Body of pancreas (tissue), 4 donors: ENCODE data around the gene PLA2G4B. TPM values are rescaled to one million over a fixed set of nuclear protein-coding genes. Genes with fewer than 3 reads are reported as not detected.
A peak's percentile ranks its signal among the peaks of the same experiment; 100 is the strongest.

Source experiments
- ATAC-seq: fragments of 150-250 bp; one replicate; pipeline ENCODE4 v1.9.1; 2016
- DNase-seq, 4 donors: peaks; one replicate each; pipeline ENCODE4 v3.0.0-alpha.2; 2019
- H3K27ac ChIP-seq, 4 donors: fragments of 200-600 bp; sonication (generic); 1 replicate in 3 of 4; 2 replicates in 1 of 4; pipeline versions ENCODE4 v1.5.1 to v1.6.1; 2016 to 2019; ENCODE audit warnings: mild to moderate bottlenecking in 1 of 4, mixed read lengths in 1 of 4, moderate library complexity in 1 of 4
- H3K27me3 ChIP-seq, 2 donors: fragments of 200-600 bp; sonication (generic); one replicate each; pipeline ENCODE4 v1.6.0; 2016; ENCODE audit warnings: mild to moderate bottlenecking in 1 of 2
- H3K36me3 ChIP-seq, 2 donors: fragments of 200-600 bp; sonication (generic); replicated peaks in 1 of 2; 2 replicates each; pipeline ENCODE4 v1.5.1; 2016; ENCODE audit warnings: low read depth in 2 of 2; ENCODE audit not compliant: insufficient read depth in 1 of 2
- H3K4me1 ChIP-seq: fragments of 200-600 bp; sonication (generic); one replicate; pipeline ENCODE4 v1.6.0; 2016
- H3K4me3 ChIP-seq, 2 donors: fragments of 200-600 bp; sonication (generic); 1 replicate in 1 of 2; 2 replicates in 1 of 2; pipeline ENCODE4 v1.5.1; 2016 to 2019
- H3K9me3 ChIP-seq, 3 donors: fragments of 200-600 bp; sonication (generic); 1 replicate in 2 of 3; 2 replicates in 1 of 3; pipeline ENCODE4 v1.5.1; 2016
- CTCF ChIP-seq, 7 experiments: fragments of 450-650 bp in 4 of 7; fragments of 200-600 bp in 3 of 7; sonication (generic) in 3 of 7; IDR thresholded peaks; one replicate each; pipeline ENCODE4 v1.5.1; 2016 to 2019; ENCODE audit warnings: antibody characterized with exemption in 7 of 7
- POLR2A ChIP-seq, 3 donors: fragments of 450-650 bp; IDR thresholded peaks; one replicate each; pipeline ENCODE4 v1.6.1; 2016; ENCODE audit warnings: antibody characterized with exemption in 3 of 3, mild to moderate bottlenecking in 2 of 3
- WGBS, 2 donors: methylation state at CpG; one replicate each; pipeline ENCODE4 v1.1.5; 2017; 5-methylcytosine and 5-hydroxymethylcytosine counted together
- intact Hi-C: fragments of 100-400 bp; cut with DNase I; formaldehyde crosslinking; loops from one replicate; pipeline ENCODE4 v1.15.1; 2023
- total RNA-seq, 2 donors: library from RNA; depleted of rRNA; stranded (reverse); fragments of >200 nt; gene quantifications; one replicate each; pipeline ENCODE4 v1.1.0, GENCODE V29; 2016

The PLA2G4B gene
- total RNA-seq, 2 donors from 2014 or later: 17.4 to 18.1 TPM

- H3K9me3 ChIP-seq: no peaks in the 10 kb centered on the region
- H3K27ac ChIP-seq: no peak overlapping the region
- ATAC-seq (no peak), DNase-seq (no peak)
- peaks cover 41% of the 10 kb centered on the region for H3K4me1 ChIP-seq
- TF ChIP-seq POLR2A (IDR thresholded peaks at IDR 0.05) (no peak), CTCF (IDR thresholded peaks at IDR 0.05) (no peak)
- no peaks in the 10 kb centered on the region for H3K27me3 ChIP-seq
- H3K4me3 ChIP-seq: no peak overlapping the region
- no peaks in the 10 kb centered on the region for H3K36me3 ChIP-seq
- intact Hi-C loops: no loop called here
- WGBS, 2 donors: 92 to 96% methylated on average over 8 to 10 of the region's 10 CpGs
Measured at GRCh38 chr15:41825145-41825544, 13.5 kb upstream of the PLA2G4B start.

- no peak for DNase-seq
- no peak overlapping the region for H3K4me3 ChIP-seq
- 80 to 86% methylated on average over 7 to 13 of the region's 13 CpGs for WGBS, 2 donors
- no peak overlapping the region for H3K27ac ChIP-seq
- H3K9me3 ChIP-seq: no peaks in the 10 kb centered on the region
- ATAC-seq: no peak
- intact Hi-C loops: no loop called here
- H3K27me3 ChIP-seq: no peaks in the 10 kb centered on the region
- no peaks in the 10 kb centered on the region for H3K36me3 ChIP-seq
- peaks cover 38% of the 10 kb centered on the region for H3K4me1 ChIP-seq
- TF ChIP-seq POLR2A (IDR thresholded peaks at IDR 0.05) (no peak), CTCF (IDR thresholded peaks at IDR 0.05) (no peak)
Measured at GRCh38 chr15:41825572-41826535, 12.8 kb upstream of the PLA2G4B start.

- peak in 3 of 4 donors; percentile 12 to 38 (median 34) for DNase-seq
- no peaks in the 10 kb centered on the region for H3K27me3 ChIP-seq
- H3K36me3 ChIP-seq: no peaks in the 10 kb centered on the region
- ATAC-seq: peak; percentile 3
- peak overlapping the region in 1 of 2 donors; percentile 12 for H3K4me3 ChIP-seq
- TF ChIP-seq POLR2A (IDR thresholded peaks at IDR 0.05): no peak
- TF ChIP-seq CTCF (IDR thresholded peaks at IDR 0.05): no peak
- intact Hi-C loops: no loop called here
- H3K9me3 ChIP-seq: no peaks in the 10 kb centered on the region
- 4 to 10% methylated on average over 20 to 37 of the region's 37 CpGs for WGBS, 2 donors
- peak overlapping the region in 3 of 4 donors; percentile 2 to 86 (median 79) for H3K27ac ChIP-seq
- H3K4me1 ChIP-seq: peaks cover 28% of the 10 kb centered on the region
Measured at GRCh38 chr15:41827290-41827879, 11.3 kb upstream of the PLA2G4B start.

GRCh38 chr15:41827880-41828806 lies 10.5 kb upstream of the PLA2G4B start, which contains the start of gene JMJD7:
TSS of gene JMJD7 (plus strand) at chr15:41828092. CDS start at chr15:41828125, 33 bp downstream.
- Histone ChIP-seq H3K4me3 (peak within 1 kb of the TSS; percentile 29 to 65), H3K36me3 (no peaks in the 10 kb centered on the region), H3K9me3 (no peaks in the 10 kb centered on the region), H3K4me1 (peaks cover 28% of the 10 kb centered on the region), H3K27me3 (no peaks in the 10 kb centered on the region), H3K27ac (peak within 1 kb of the TSS; percentile 62 to 86 (median 78))
- 0 to 1% methylated on average over 17 to 59 of the region's 66 CpGs for WGBS, 2 donors
- DNase-seq: peak; percentile 93 to 96 (median 96)
- ATAC-seq: peak; percentile 96
- intact Hi-C loops: no loop called here
- TF ChIP-seq POLR2A (IDR thresholded peaks at IDR 0.05): peak; percentile 80 to 91 (median 91)
- no peak for TF ChIP-seq CTCF (IDR thresholded peaks at IDR 0.05)
